Trophoblast cell (in vitro differentiated cells and primary cell): ENCODE data around the gene ZNF639.

ENCODE experiments used
- DNase-seq, 2 donors: peaks; one replicate each; pipeline ENCODE4 v3.0.0-alpha.2; 2016
- H2AFZ ChIP-seq: 2 replicates; pipeline ENCODE4 v1.6.1; 2013; ENCODE audit warnings: low read length, moderate library complexity, mild to moderate bottlenecking; ENCODE audit not compliant: insufficient read depth, poor library complexity
- H2AK5ac ChIP-seq: 2 replicates; pipeline ENCODE4 v1.6.1; 2013; ENCODE audit warnings: mild to moderate bottlenecking, low read length
- H2BK120ac ChIP-seq: 2 replicates; pipeline ENCODE4 v1.6.1; 2013; ENCODE audit warnings: low read length, mild to moderate bottlenecking, moderate library complexity; ENCODE audit not compliant: insufficient read depth, poor library complexity
- H2BK12ac ChIP-seq: 2 replicates; pipeline ENCODE4 v1.6.1; 2013; ENCODE audit warnings: mild to moderate bottlenecking, low read length, moderate library complexity
- H2BK5ac ChIP-seq: 2 replicates; pipeline ENCODE4 v1.6.1; 2013; ENCODE audit warnings: low read length, low read depth, moderate library complexity, mild to moderate bottlenecking; ENCODE audit not compliant: poor library complexity
- H3K14ac ChIP-seq: 2 replicates; pipeline ENCODE4 v1.6.1; 2013; ENCODE audit warnings: mild to moderate bottlenecking, low read length
- H3K18ac ChIP-seq: 2 replicates; pipeline ENCODE4 v1.6.1; 2013; ENCODE audit warnings: mild to moderate bottlenecking, low read length
- H3K23ac ChIP-seq: 2 replicates; pipeline ENCODE4 v1.6.1; 2013; ENCODE audit warnings: low read length
- H3K27ac ChIP-seq: 2 replicates; pipeline ENCODE4 v1.5.1; 2013; ENCODE audit warnings: low read depth, mild to moderate bottlenecking, inconsistent platforms, low read length, moderate library complexity
- H3K27me3 ChIP-seq: 2 replicates; pipeline ENCODE4 v1.6.1; 2013; ENCODE audit warnings: inconsistent platforms, mild to moderate bottlenecking, low read length, moderate library complexity; ENCODE audit not compliant: insufficient read depth
- H3K36me3 ChIP-seq, 2 experiments: 1 replicate in 1 of 2; 2 replicates in 1 of 2; pipeline ENCODE4 v1.6.1; 2013; ENCODE audit warnings: low read length in 2 of 2, mild to moderate bottlenecking in 2 of 2, moderate library complexity in 1 of 2; ENCODE audit not compliant: insufficient read depth in 2 of 2, control insufficient read depth in 1 of 2
- H3K4ac ChIP-seq: 2 replicates; pipeline ENCODE4 v1.6.1; 2013; ENCODE audit warnings: low read depth, mild to moderate bottlenecking, low read length, moderate library complexity
- H3K4me1 ChIP-seq, 2 experiments: 1 replicate in 1 of 2; 2 replicates in 1 of 2; pipeline ENCODE4 v1.6.1; 2013; ENCODE audit warnings: low read length in 2 of 2, mild to moderate bottlenecking in 2 of 2, moderate library complexity in 1 of 2; ENCODE audit not compliant: insufficient read depth in 2 of 2, control insufficient read depth in 1 of 2
- H3K4me2 ChIP-seq: 2 replicates; pipeline ENCODE4 v1.6.1; 2013; ENCODE audit warnings: inconsistent platforms, mild to moderate bottlenecking, low read length, moderate library complexity
- H3K4me3 ChIP-seq: 2 replicates; pipeline ENCODE4 v1.5.1; 2013; ENCODE audit warnings: mild to moderate bottlenecking, low read depth, low read length, inconsistent platforms
- H3K79me1 ChIP-seq: one replicate; pipeline ENCODE4 v1.6.1; 2013; ENCODE audit warnings: low read length
- H3K79me2 ChIP-seq: 2 replicates; pipeline ENCODE4 v1.6.1; 2013; ENCODE audit warnings: low read length, mild to moderate bottlenecking; ENCODE audit not compliant: control insufficient read depth, insufficient read depth, poor library complexity
- H3K9ac ChIP-seq: 2 replicates; pipeline ENCODE4 v1.6.1; 2013; ENCODE audit warnings: mild to moderate bottlenecking, low read length
- H3K9me3 ChIP-seq: 2 replicates; pipeline ENCODE4 v1.6.1; 2013; ENCODE audit warnings: low read depth, mild to moderate bottlenecking, control low read depth, inconsistent platforms, low read length; ENCODE audit not compliant: insufficient read depth
- H4K12ac ChIP-seq: 2 replicates; pipeline ENCODE4 v1.6.1; 2013; ENCODE audit warnings: low read depth, mild to moderate bottlenecking, low read length, moderate library complexity
- H4K8ac ChIP-seq: 2 replicates; pipeline ENCODE4 v1.6.1; 2013; ENCODE audit warnings: low read depth, mild to moderate bottlenecking, low read length, moderate library complexity
- H4K91ac ChIP-seq: one replicate; pipeline ENCODE4 v1.6.1; 2013; ENCODE audit warnings: low read depth, mild to moderate bottlenecking, low read length, moderate library complexity
- WGBS: extraction: QIAGEN DNeasy Blood & Tissue Kit; methylation state at CpG from one replicate; pipeline ENCODE4 v1.1.7; 2013; ENCODE audit warnings: missing lambda C conversion rate; ENCODE audit not compliant: insufficient read length, insufficient coverage; ENCODE audit errors: extremely low coverage; 5-methylcytosine and 5-hydroxymethylcytosine counted together

ZNF639 gene

DNA sequence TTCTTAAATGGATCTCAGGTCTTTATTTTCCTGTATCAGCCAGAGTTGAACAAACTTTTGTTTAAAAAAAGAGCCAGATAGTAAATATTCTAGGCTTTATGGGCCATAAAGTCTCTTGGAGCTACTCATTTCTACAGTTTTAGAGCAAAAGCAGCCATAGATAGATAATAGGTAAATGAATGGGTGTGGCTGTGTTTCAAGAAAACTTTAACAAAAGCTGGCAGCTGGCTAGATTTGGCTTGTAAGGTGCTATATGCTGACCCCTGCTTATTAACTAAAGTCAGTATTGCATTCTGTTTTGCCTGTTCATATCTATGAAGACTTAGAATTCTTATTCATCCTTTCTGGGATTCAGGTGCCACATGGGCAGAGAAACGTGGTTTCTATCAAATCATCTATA lies 53.6 kb downstream of the ZNF639 start:
- no peaks in the 10 kb centered on the region for H3K9me3 ChIP-seq
- no peak overlapping the region for H2AK5ac ChIP-seq
- WGBS, result no CpG with 5 or more reads among the region's 1 CpG
- no peak overlapping the region for H3K14ac ChIP-seq
- H3K79me2 ChIP-seq, result no peaks in the 10 kb centered on the region
- H4K8ac ChIP-seq, result no peak overlapping the region
- H3K4ac ChIP-seq, result no peak overlapping the region
- H2AFZ ChIP-seq, result no peak overlapping the region
- no peak overlapping the region for H3K4me3 ChIP-seq
- no peak overlapping the region for H3K27ac ChIP-seq
- H4K12ac ChIP-seq, result no peak overlapping the region
- no peak overlapping the region for H3K4me2 ChIP-seq
- no peaks in the 10 kb centered on the region for H3K4me1 ChIP-seq
- DNase-seq, result no peak
- no peak overlapping the region for H2BK12ac ChIP-seq
- no peaks in the 10 kb centered on the region for H3K27me3 ChIP-seq
- no peak overlapping the region for H3K23ac ChIP-seq
- no peak overlapping the region for H3K18ac ChIP-seq
- no peak overlapping the region for H3K9ac ChIP-seq
- no peaks in the 10 kb centered on the region for H3K79me1 ChIP-seq
- no peak overlapping the region for H2BK5ac ChIP-seq
- peaks cover 6 to 18% of the 10 kb centered on the region in 2 experiments for H3K36me3 ChIP-seq
- H2BK120ac ChIP-seq, result no peak overlapping the region
- no peak overlapping the region for H4K91ac ChIP-seq
